ENCODE data around the gene MYO3B.

Gene MYO3B

GRCh38 chr2:170148161-170148560 is 29.8 kb upstream of the MYO3B start (continued):
- no peak for TF ChIP-seq ZNF280D (tag by site-specific recombination; IDR thresholded peaks at IDR 0.05)
- no peak for TF ChIP-seq ZNF266 (tag by site-specific recombination; IDR thresholded peaks at IDR 0.05; ENCODE audit: low read depth)
- no peak for TF ChIP-seq ZFP3 (tag by site-specific recombination; IDR thresholded peaks at IDR 0.05; ENCODE audit: low read depth)
- no peak for TF ChIP-seq ZFP69B (tag by site-specific recombination; IDR thresholded peaks at IDR 0.05)
- TF ChIP-seq ZBTB20 (tag by site-specific recombination; IDR thresholded peaks at IDR 0.05) = no peak
- TF ChIP-seq ZNF155 (tag by site-specific recombination; IDR thresholded peaks at IDR 0.05) = no peak
- no peak for TF ChIP-seq ZNF132 (tag by site-specific recombination; IDR thresholded peaks at IDR 0.05; ENCODE audit: borderline replicate concordance)

- ChIA-PET POLR2A (no interaction called here), CTCF (no interaction called here)
- TF ChIP-seq ZNF10 (tag by site-specific recombination; IDR thresholded peaks at IDR 0.05) (no peak), ZNF221 (tag by site-specific recombination; IDR thresholded peaks at IDR 0.05; ENCODE audit: borderline replicate concordance) (no peak), HOXA7 (CRISPR knock-in tag; IDR thresholded peaks at IDR 0.05; ENCODE audit: borderline replicate concordance) (no peak), ELK4 (IDR thresholded peaks at IDR 0.05; ENCODE audit: borderline replicate concordance, low read depth, low read length) (no peak), ZNF791 (tag by site-specific recombination; IDR thresholded peaks at IDR 0.05) (no peak), SP2 (tag by site-specific recombination; IDR thresholded peaks at IDR 0.05) (no peak), ZNF184 (tag by site-specific recombination; IDR thresholded peaks at IDR 0.05) (no peak)
- no peak overlapping the region for H3K4me3 ChIP-seq (ENCODE audit: low read depth, low read length)
- no peaks in the 10 kb centered on the region for H3K36me3 ChIP-seq (ENCODE audit: control insufficient read depth in 2 of 2, insufficient read depth in 1 of 2, low read length in 2 of 2)
- H3K4me1 ChIP-seq (ENCODE audit: control insufficient read depth, insufficient read depth, low read length) = no peaks in the 10 kb centered on the region
- H3K27ac ChIP-seq (ENCODE audit: extremely low read depth, low read depth, low read length) = no peak overlapping the region
- no peaks in the 10 kb centered on the region for H3K9me3 ChIP-seq (ENCODE audit: control insufficient read depth, insufficient read depth, low read depth, low read length)
Observed at GRCh38 chr2:170152421-170152820, 25.5 kb upstream of the MYO3B start.

GRCh38 chr2:170155022-170155722 is 22.8 kb upstream of the MYO3B start:
- Histone ChIP-seq H3K4me3 (ENCODE audit: low read depth, low read length) (no peak overlapping the region), H3K9me3 (ENCODE audit: control insufficient read depth, insufficient read depth, low read depth, low read length) (no peaks in the 10 kb centered on the region), H3K4me1 (ENCODE audit: control insufficient read depth, insufficient read depth, low read length) (no peaks in the 10 kb centered on the region), H3K27ac (ENCODE audit: extremely low read depth, low read depth, low read length) (no peak overlapping the region), H3K36me3 (ENCODE audit: control insufficient read depth in 2 of 2, insufficient read depth in 1 of 2, low read length in 2 of 2) (no peaks in the 10 kb centered on the region)
- CTCF ChIA-PET = interaction anchor here (0.6 to 0.9 kb wide), 5 partner anchors 16 to 525 kb away, joined by 3 to 6 read pairs (median 3); no protein-coding TSS in a partner anchor
- POLR2A ChIA-PET = no interaction called here
- TF ChIP-seq KLF17 (tag by site-specific recombination; IDR thresholded peaks at IDR 0.05) (no peak), ZNF488 (tag by site-specific recombination; IDR thresholded peaks at IDR 0.05) (no peak), ZBTB21 (tag by site-specific recombination; IDR thresholded peaks at IDR 0.05) (no peak), ZNF701 (tag by site-specific recombination; IDR thresholded peaks at IDR 0.05) (no peak), ZNF23 (tag by site-specific recombination; IDR thresholded peaks at IDR 0.05; ENCODE audit: borderline replicate concordance) (no peak), ZNF792 (tag by site-specific recombination; IDR thresholded peaks at IDR 0.05) (no peak), PRDM6 (tag by site-specific recombination; IDR thresholded peaks at IDR 0.05) (no peak), ZBTB17 (tag by site-specific recombination; IDR thresholded peaks at IDR 0.05) (peak; percentile 77), FEZF1 (tag by site-specific recombination; IDR thresholded peaks at IDR 0.05) (peak; percentile 81), ZNF692 (tag by site-specific recombination; IDR thresholded peaks at IDR 0.05) (no peak), ZNF830 (tag by site-specific recombination; IDR thresholded peaks at IDR 0.05; ENCODE audit: low read depth) (no peak)

Data from HEK293 (cell line).